ENCODE measurements around the gene DENND6A. TPM values are rescaled to one million over a fixed set of nuclear protein-coding genes. Genes with fewer than 3 reads are reported as not detected.
"Not testable (repeated sequence)": the region's sequence is repeated elsewhere in the genome, so short reads cannot be mapped to it uniquely, and the experiment has no call there.

DENND6A gene
- total and polyA plus RNA-seq, 2 donors from 2014 or later: 7.8 to 38.4 TPM

- no peak for TF ChIP-seq CTCF (IDR thresholded peaks at IDR 0.05; ENCODE audit: borderline replicate concordance, extremely low read depth, insufficient read depth)
- FAIRE-seq (no peak), DNase-seq (no peak)
- Histone ChIP-seq H3K9me3 (ENCODE audit: control insufficient read depth in 2 of 3, insufficient read depth in 1 of 3, low read length in 3 of 3) (no peaks in the 10 kb centered on the region), H3K27ac (ENCODE audit: low read depth in 2 of 2, low read length in 2 of 2) (no peak overlapping the region), H3K4me3 (ENCODE audit: low read length in 3 of 3) (no peak overlapping the region), H3K36me3 (ENCODE audit: control insufficient read depth in 2 of 3, insufficient read depth in 3 of 3, low read length in 3 of 3) (no peaks in the 10 kb centered on the region), H3K27me3 (ENCODE audit: control insufficient read depth, insufficient read depth, low read length) (no peaks in the 10 kb centered on the region), H3K4me1 (ENCODE audit: control insufficient read depth in 2 of 3, insufficient read depth in 2 of 3, low read depth in 1 of 3, low read length in 3 of 3) (peaks cover 0 to 3% (median 2%) of the 10 kb centered on the region in 3 donors), H3K9ac (ENCODE audit: low read length in 3 of 3) (no peak overlapping the region)
- intact Hi-C loops (cut with DNase I): no loop called here
These were observed 1.3 kb upstream of the DENND6A start for GRCh38 chr3:57694146-57694545.

- Histone ChIP-seq H3K27ac (ENCODE audit: low read depth in 2 of 2, low read length in 2 of 2) (peak overlapping the region; percentile 95 to 97), H3K4me3 (ENCODE audit: low read length in 3 of 3) (peak overlapping the region; percentile 86 to 88 (median 86)), H3K9ac (ENCODE audit: low read length in 3 of 3) (peak overlapping the region; percentile 49 to 98 (median 81))
- DNase-seq; H3K4me1 ChIP-seq (ENCODE audit: control insufficient read depth in 2 of 3, insufficient read depth in 2 of 3, low read depth in 1 of 3, low read length in 3 of 3); H3K27me3 ChIP-seq (ENCODE audit: control insufficient read depth, insufficient read depth, low read length); H3K36me3 ChIP-seq (ENCODE audit: control insufficient read depth in 2 of 3, insufficient read depth in 3 of 3, low read length in 3 of 3); intact Hi-C loops (cut with DNase I); FAIRE-seq; H3K9me3 ChIP-seq (ENCODE audit: control insufficient read depth in 2 of 3, insufficient read depth in 1 of 3, low read length in 3 of 3): not testable (repeated sequence)
These were observed 813 bp downstream of the DENND6A start for GRCh38 chr3:57692133-57692395.

GRCh38 chr3:57691411-57692132 lies 1.3 kb downstream of the DENND6A start:
- DNase-seq: peak in 4 of 5 donors; percentile 17 to 52 (median 33)
- Histone ChIP-seq H3K27ac (ENCODE audit: low read depth in 2 of 2, low read length in 2 of 2) (peak overlapping the region; percentile 82 to 97), H3K4me1 (ENCODE audit: control insufficient read depth in 2 of 3, insufficient read depth in 2 of 3, low read depth in 1 of 3, low read length in 3 of 3) (peaks cover 0 to 6% (median 3%) of the 10 kb centered on the region in 3 donors), H3K36me3 (ENCODE audit: control insufficient read depth in 2 of 3, insufficient read depth in 3 of 3, low read length in 3 of 3) (no peaks in the 10 kb centered on the region), H3K4me3 (ENCODE audit: low read length in 3 of 3) (peak overlapping the region; percentile 86 to 88 (median 86)), H3K9ac (ENCODE audit: low read length in 3 of 3) (peak overlapping the region; percentile 49 to 98 (median 81)), H3K27me3 (ENCODE audit: control insufficient read depth, insufficient read depth, low read length) (no peaks in the 10 kb centered on the region), H3K9me3 (ENCODE audit: control insufficient read depth in 2 of 3, insufficient read depth in 1 of 3, low read length in 3 of 3) (no peaks in the 10 kb centered on the region)
- no peak for FAIRE-seq
- intact Hi-C loops (cut with DNase I): no loop called here
- TF ChIP-seq CTCF (IDR thresholded peaks at IDR 0.05; ENCODE audit: borderline replicate concordance, extremely low read depth, insufficient read depth): no peak

GRCh38 chr3:57689367-57690053 lies 3.4 kb downstream of the DENND6A start:
- intact Hi-C loops (cut with DNase I): no loop called here
- FAIRE-seq (no peak), DNase-seq (no peak)
- H3K9me3 ChIP-seq (ENCODE audit: control insufficient read depth in 2 of 3, insufficient read depth in 1 of 3, low read length in 3 of 3): no peaks in the 10 kb centered on the region
- H3K9ac ChIP-seq (ENCODE audit: low read length in 3 of 3): no peak overlapping the region
- no peaks in the 10 kb centered on the region for H3K36me3 ChIP-seq (ENCODE audit: control insufficient read depth in 2 of 3, insufficient read depth in 3 of 3, low read length in 3 of 3)
- peaks cover 0 to 6% (median 3%) of the 10 kb centered on the region in 3 donors for H3K4me1 ChIP-seq (ENCODE audit: control insufficient read depth in 2 of 3, insufficient read depth in 2 of 3, low read depth in 1 of 3, low read length in 3 of 3)
- no peak overlapping the region for H3K4me3 ChIP-seq (ENCODE audit: low read length in 3 of 3)
- TF ChIP-seq CTCF (IDR thresholded peaks at IDR 0.05; ENCODE audit: borderline replicate concordance, extremely low read depth, insufficient read depth): no peak
- H3K27me3 ChIP-seq (ENCODE audit: control insufficient read depth, insufficient read depth, low read length): no peaks in the 10 kb centered on the region
- H3K27ac ChIP-seq (ENCODE audit: low read depth in 2 of 2, low read length in 2 of 2): no peak overlapping the region

All from kidney (tissue), 14 donors.